Gastroesophageal sphincter (tissue), 4 donors: ENCODE data around the gene MPRIP. TPM values are rescaled to one million over a fixed set of nuclear protein-coding genes. Genes with fewer than 3 reads are reported as not detected.
A peak's percentile ranks its signal among the peaks of the same experiment; 100 is the strongest.

Experiments
- ATAC-seq: fragments of 150-250 bp; one replicate; pipeline ENCODE4 v1.9.1; 2016; ENCODE audit warnings: mild to moderate bottlenecking, moderate library complexity
- H3K27ac ChIP-seq, 4 donors: fragments of 200-600 bp; sonication (generic) in 3 of 4; 1 replicate in 3 of 4; 2 replicates in 1 of 4; pipeline ENCODE4 v1.5.1; 2016 to 2019
- H3K27me3 ChIP-seq: fragments of 200-600 bp; sonication (generic); one replicate; pipeline ENCODE4 v1.5.1; 2019
- H3K36me3 ChIP-seq, 2 donors: fragments of 200-600 bp; sonication (generic); one replicate each; pipeline ENCODE4 v1.5.1; 2019; ENCODE audit warnings: control low read depth in 1 of 2
- H3K4me1 ChIP-seq, 3 donors: fragments of 200-600 bp; sonication (generic); 1 replicate in 2 of 3; 2 replicates in 1 of 3; pipeline ENCODE4 v1.5.1; 2016 to 2019; ENCODE audit warnings: control low read depth in 2 of 3
- H3K4me3 ChIP-seq, 2 donors: fragments of 200-600 bp; sonication (generic); one replicate each; pipeline ENCODE4 v1.5.1; 2019; ENCODE audit warnings: mild to moderate bottlenecking in 1 of 2, moderate library complexity in 1 of 2
- H3K9me3 ChIP-seq, 3 donors: fragments of 200-600 bp; sonication (generic); one replicate each; pipeline ENCODE4 v1.5.1; 2017 to 2019; ENCODE audit warnings: control low read depth in 2 of 3
- EP300 ChIP-seq: sonication (generic); formaldehyde crosslinking; IDR thresholded peaks from one replicate; pipeline ENCODE4 v1.6.1; 2017; ENCODE audit warnings: antibody characterized with exemption, mild to moderate bottlenecking
- POLR2A ChIP-seq, 2 donors: fragments of 450-650 bp; IDR thresholded peaks; one replicate each; pipeline ENCODE4 v1.6.1; 2017; ENCODE audit warnings: antibody characterized with exemption in 2 of 2, mild to moderate bottlenecking in 2 of 2, moderate library complexity in 1 of 2
- POLR2AphosphoS5 ChIP-seq: sonication (generic); formaldehyde crosslinking; IDR thresholded peaks from one replicate; pipeline ENCODE4 v1.6.1; 2017; ENCODE audit warnings: antibody characterized with exemption
- WGBS, 2 donors: methylation state at CpG; one replicate each; pipeline ENCODE4 v1.1.5; 2018; ENCODE audit warnings: low coverage in 1 of 2; 5-methylcytosine and 5-hydroxymethylcytosine counted together
- total RNA-seq, 4 donors: library from RNA; depleted of rRNA; stranded (reverse); fragments of >200 nt; gene quantifications; one replicate each; pipeline ENCODE4 v1.1.0, GENCODE V29; 2016
- TF ChIP-seq, protein P1 (sequence below), 4 experiments: fragments of 200-600 bp in 2 of 4; fragments of 450-650 bp in 2 of 4; sonication (generic) in 1 of 4; IDR thresholded peaks; one replicate each; pipeline ENCODE4 v1.5.1; 2017 to 2019; ENCODE audit warnings: antibody characterized with exemption in 4 of 4, mild to moderate bottlenecking in 2 of 4, moderate library complexity in 2 of 4

Gene MPRIP
- total RNA-seq, 4 donors from 2014 or later: 113 to 233 (median 155) TPM

DNA sequence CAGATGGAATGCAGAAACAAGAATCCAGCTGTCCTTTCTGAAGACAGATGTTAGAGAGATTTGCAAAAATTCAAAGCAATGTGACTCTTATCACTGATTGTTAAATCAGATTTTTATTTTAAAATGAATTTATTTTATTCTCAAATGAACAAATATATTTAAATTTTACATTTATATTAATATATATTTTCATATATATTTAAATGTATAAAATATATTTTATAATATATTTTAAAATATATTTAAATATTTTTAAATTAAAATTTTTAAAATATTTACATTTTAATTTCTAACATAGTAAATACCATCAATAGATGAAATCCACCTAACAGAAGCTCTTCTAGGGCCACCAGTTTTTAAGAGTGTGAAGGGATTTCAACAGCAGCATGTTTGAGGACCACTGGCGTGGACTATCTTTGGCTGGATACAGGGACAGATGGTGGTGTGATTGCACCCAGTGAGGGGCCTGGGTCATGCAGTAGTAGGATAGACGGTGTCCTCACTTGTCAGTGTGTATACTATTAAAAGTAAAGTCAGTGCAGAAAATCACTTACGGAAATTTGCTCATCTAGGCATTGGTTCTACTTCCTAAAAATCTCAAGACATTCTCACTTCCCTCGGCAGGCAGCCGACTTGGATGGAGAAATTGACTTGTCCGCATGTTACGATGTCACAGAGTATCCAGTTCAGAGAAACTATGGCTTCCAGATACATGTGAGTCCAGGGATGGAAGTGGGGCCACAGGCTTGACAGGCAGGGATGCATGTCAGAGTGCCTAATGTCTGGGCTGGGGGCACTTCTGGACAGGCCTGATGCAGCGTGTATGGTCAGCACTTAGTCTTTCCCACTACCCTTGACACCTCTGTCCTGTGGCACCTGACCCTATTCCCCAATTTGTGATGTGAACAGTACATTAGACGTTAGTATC is 107.5 kb downstream of the MPRIP start:
- Histone ChIP-seq H3K27me3 (no peaks in the 10 kb centered on the region), H3K4me3 (no peak overlapping the region), H3K27ac (no peak overlapping the region), H3K9me3 (no peaks in the 10 kb centered on the region), H3K4me1 (peaks cover 3 to 31% (median 19%) of the 10 kb centered on the region in 3 donors), H3K36me3 (peaks cover 0 to 89% of the 10 kb centered on the region in 2 donors)
- no peak for ATAC-seq
- no peak for TF ChIP-seq POLR2A (IDR thresholded peaks at IDR 0.05)
- no peak for TF ChIP-seq POLR2AphosphoS5
- TF ChIP-seq, protein P1, sequence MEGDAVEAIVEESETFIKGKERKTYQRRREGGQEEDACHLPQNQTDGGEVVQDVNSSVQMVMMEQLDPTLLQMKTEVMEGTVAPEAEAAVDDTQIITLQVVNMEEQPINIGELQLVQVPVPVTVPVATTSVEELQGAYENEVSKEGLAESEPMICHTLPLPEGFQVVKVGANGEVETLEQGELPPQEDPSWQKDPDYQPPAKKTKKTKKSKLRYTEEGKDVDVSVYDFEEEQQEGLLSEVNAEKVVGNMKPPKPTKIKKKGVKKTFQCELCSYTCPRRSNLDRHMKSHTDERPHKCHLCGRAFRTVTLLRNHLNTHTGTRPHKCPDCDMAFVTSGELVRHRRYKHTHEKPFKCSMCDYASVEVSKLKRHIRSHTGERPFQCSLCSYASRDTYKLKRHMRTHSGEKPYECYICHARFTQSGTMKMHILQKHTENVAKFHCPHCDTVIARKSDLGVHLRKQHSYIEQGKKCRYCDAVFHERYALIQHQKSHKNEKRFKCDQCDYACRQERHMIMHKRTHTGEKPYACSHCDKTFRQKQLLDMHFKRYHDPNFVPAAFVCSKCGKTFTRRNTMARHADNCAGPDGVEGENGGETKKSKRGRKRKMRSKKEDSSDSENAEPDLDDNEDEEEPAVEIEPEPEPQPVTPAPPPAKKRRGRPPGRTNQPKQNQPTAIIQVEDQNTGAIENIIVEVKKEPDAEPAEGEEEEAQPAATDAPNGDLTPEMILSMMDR (IDR thresholded peaks at IDR 0.05): no peak
- TF ChIP-seq EP300: no peak
- 80 to 94% methylated on average over 7 to 8 of the region's 9 CpGs for WGBS, 2 donors

DNA sequence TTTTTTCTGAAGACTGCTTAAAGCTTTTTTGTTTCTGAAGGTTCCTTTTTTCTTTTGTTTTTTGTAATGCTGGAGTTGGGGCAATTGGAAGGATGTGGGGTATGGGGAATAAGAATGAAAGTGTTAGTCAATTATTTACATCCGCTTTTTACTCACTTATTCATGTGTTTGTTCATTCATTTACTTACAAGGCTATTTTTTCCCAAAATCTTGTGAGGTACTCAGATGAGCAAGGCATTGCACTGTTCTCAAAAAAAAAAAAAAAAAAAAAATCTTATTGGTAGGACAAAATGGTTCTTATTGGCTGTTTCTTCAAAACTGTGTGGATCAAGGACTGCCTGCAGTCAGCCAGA is 108.2 kb downstream of the MPRIP start:
- WGBS, 2 donors: 82 to 100% methylated on average over 1 of the region's 1 CpG
- Histone ChIP-seq H3K4me1 (peaks cover 3 to 31% (median 19%) of the 10 kb centered on the region in 3 donors), H3K9me3 (no peaks in the 10 kb centered on the region), H3K27me3 (no peaks in the 10 kb centered on the region), H3K27ac (peak overlapping the region in 3 of 4 donors; percentile 11 to 81 (median 75)), H3K36me3 (peaks cover 0 to 89% of the 10 kb centered on the region in 2 donors), H3K4me3 (no peak overlapping the region)
- ATAC-seq: no peak
- TF ChIP-seq, protein P1 (IDR thresholded peaks at IDR 0.05): no peak
- TF ChIP-seq EP300: no peak
- TF ChIP-seq POLR2AphosphoS5: no peak
- no peak for TF ChIP-seq POLR2A (IDR thresholded peaks at IDR 0.05)

- Histone ChIP-seq H3K4me1 (peaks cover 3 to 32% (median 19%) of the 10 kb centered on the region in 3 donors), H3K27ac (peak overlapping the region in 3 of 4 donors; percentile 75 to 81 (median 80)), H3K4me3 (no peak overlapping the region), H3K27me3 (no peaks in the 10 kb centered on the region), H3K36me3 (peaks cover 0 to 89% of the 10 kb centered on the region in 2 donors), H3K9me3 (no peaks in the 10 kb centered on the region)
- no peak for ATAC-seq
- TF ChIP-seq POLR2AphosphoS5 (no peak), POLR2A (IDR thresholded peaks at IDR 0.05) (no peak), EP300 (no peak)
- TF ChIP-seq, protein P1 (IDR thresholded peaks at IDR 0.05): no peak
- WGBS, 2 donors: 80 to 91% methylated on average over 1 to 4 of the region's 5 CpGs
These were observed 108.8 kb downstream of the MPRIP start for GRCh38 chr17:17151055-17151454.

DNA sequence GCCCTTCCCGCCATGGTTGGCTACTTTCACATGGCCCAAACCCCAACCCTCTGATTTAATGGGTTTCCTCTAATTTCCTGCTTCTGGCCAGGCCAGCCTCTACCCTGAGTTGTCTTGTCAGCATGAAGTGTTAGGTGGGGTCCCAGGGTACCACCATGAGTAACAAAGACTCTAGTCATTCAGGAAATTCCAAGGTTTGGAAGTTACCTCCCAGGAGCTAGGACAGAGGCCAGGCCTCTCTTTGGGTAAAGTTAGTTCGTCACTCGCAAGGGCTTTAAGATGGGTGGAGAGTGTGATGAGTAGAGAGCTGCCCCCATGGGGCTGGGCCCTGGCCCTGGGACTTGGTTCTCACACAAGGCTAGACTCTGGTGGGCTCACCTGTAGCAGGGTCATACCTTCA is 109.3 kb downstream of the MPRIP start:
- ATAC-seq: peak; percentile 4
- Histone ChIP-seq H3K36me3 (peaks cover 0 to 89% of the 10 kb centered on the region in 2 donors), H3K4me1 (peaks cover 3 to 32% (median 19%) of the 10 kb centered on the region in 3 donors), H3K27me3 (no peaks in the 10 kb centered on the region), H3K4me3 (no peak overlapping the region), H3K9me3 (no peaks in the 10 kb centered on the region), H3K27ac (peak overlapping the region; percentile 21 to 81 (median 78))
- TF ChIP-seq POLR2AphosphoS5: no peak
- TF ChIP-seq EP300: no peak
- TF ChIP-seq, protein P1 (IDR thresholded peaks at IDR 0.05): no peak
- TF ChIP-seq POLR2A (IDR thresholded peaks at IDR 0.05): no peak
- 50 to 62% methylated on average over 2 to 3 of the region's 3 CpGs for WGBS, 2 donors
